ENCODE results near the gene PRKAG1.
"Not testable (repeated sequence)": the region's sequence is repeated elsewhere in the genome, so short reads cannot be mapped to it uniquely, and the experiment has no call there.

The PRKAG1 gene

DNA sequence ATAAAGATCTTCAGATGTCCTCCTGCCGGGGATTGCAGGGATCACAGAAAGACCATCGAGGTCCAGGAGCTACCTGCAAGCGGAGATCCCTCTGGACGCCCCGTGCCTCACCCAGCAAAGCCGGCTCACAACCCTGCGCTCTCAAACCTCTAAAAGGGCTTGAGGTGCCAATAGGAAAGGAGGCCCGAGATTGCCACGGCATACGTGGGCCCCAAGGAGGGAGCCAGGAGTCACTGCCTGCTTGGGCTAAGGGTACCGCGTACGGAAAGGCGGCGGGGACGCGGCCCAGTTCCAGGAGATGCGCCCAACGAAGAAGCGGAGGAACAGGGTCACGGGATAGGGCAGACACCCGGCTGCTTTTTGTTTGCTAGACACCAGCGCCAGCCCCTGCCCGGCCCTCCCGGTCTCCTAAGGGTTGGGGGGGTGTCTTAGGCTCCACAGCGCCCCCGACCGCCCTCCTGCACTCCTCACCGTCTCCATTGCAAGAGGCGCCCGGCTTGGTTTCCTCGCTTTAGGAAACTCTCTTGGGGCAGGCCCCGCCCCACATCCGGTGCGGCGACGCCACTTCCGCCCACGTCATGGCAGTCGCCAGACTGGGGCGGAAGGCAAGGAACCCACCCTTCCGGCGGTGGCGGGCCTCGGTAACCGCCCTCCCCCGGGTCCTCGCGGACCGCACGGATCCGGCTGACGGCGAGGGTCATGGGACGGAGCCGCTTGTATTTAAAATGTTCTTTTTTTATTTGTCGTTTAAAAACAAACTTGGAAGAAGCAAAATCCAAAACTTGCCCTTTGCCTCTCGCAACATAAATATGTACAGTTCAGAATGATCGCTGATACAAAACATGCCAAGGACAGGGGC is at the start of gene PRKAG1:
Gene PRKAG1, minus strand, starts transcription at position 516 of the 859 bp plus-strand sequence. Its CDS starts 36 bp downstream, at position 480.
- peak; percentile 98 for DNase-seq (ENCODE audit: low read depth)

DNA sequence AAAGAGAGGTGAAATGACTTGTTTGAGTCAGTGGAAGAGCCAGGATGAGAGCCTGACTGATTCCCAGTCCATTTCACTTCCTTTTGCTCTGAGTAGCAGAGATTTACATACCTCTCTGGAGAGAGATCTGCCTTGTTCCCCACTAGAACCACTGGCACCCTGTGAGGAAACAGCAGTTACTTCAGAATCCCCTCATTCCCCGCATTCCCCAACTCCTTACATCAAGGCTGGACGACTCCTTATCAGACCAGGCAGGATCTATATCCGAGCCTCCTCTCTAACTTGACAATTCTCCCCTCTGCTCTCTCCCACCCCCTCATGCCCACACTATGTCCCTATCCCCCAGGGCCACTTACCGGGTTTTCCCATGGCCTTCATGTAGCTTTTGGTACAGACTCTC is 47.5 kb upstream of the PRKAG1 start:
- DNase-seq (ENCODE audit: low read depth) = no peak

DNA sequence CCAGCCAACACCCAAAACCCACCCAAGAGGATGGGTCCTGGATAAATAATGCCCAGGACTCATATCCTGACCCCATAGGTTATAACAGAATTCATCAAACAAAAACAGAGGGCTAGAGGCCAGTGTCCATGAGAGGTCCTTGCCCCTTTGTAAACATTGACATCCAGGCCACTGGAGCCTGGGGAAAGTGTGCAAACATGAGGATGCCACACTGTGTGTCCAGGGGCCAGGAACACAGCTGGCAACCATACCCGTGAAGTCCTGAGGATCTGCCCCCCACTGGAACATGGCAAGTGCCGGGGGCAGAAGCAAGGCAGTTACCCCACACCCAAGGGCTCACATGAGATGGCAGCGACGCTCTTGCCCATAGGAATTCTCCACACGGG is 46.2 kb upstream of the PRKAG1 start:
- no peak for DNase-seq (ENCODE audit: low read depth)

DNA sequence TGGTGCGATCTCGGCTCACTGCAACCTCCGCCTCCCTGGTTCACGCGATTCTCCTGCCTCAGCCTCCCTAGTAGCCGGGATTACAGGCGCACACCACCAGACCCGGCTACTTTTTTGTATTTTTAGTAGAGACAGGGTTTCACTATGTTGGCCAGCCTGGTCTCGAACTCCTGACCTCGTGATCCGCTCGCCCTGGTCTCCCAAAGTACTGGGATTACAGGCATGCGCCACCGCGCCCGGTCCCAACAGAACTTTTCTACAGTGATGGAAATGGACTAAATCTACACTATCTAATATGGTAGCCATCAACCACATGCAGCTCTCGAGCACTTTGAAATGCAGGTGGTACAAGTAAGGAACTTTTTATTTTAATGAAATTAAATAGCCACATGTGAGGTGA is 43.3 kb upstream of the PRKAG1 start:
- not testable (repeated sequence) for DNase-seq (ENCODE audit: low read depth)

DNA sequence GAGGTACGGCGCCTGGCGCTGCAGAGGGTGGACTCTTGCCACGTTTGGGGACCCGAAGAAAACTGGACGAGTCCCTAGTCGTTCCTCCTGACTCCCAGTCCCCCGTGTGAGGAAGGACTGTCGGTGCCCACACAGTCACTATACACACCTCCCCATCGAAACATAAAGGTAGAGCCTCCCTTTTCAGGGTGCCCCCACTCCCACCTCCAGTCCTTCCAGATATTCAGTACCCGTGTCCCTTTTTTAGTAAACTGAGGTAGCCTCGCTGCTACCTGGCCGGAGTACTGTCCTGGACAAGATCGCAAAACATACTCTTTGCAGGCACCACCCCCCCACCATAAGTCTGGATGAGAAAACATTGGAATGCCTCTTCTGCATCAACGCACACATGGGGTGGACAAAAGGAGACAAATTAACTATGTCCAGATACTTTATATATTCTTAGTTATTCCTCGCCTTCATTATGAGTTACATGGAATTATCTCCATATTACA is 42.6 kb upstream of the PRKAG1 start:
- no peak for DNase-seq (ENCODE audit: low read depth)

DNA sequence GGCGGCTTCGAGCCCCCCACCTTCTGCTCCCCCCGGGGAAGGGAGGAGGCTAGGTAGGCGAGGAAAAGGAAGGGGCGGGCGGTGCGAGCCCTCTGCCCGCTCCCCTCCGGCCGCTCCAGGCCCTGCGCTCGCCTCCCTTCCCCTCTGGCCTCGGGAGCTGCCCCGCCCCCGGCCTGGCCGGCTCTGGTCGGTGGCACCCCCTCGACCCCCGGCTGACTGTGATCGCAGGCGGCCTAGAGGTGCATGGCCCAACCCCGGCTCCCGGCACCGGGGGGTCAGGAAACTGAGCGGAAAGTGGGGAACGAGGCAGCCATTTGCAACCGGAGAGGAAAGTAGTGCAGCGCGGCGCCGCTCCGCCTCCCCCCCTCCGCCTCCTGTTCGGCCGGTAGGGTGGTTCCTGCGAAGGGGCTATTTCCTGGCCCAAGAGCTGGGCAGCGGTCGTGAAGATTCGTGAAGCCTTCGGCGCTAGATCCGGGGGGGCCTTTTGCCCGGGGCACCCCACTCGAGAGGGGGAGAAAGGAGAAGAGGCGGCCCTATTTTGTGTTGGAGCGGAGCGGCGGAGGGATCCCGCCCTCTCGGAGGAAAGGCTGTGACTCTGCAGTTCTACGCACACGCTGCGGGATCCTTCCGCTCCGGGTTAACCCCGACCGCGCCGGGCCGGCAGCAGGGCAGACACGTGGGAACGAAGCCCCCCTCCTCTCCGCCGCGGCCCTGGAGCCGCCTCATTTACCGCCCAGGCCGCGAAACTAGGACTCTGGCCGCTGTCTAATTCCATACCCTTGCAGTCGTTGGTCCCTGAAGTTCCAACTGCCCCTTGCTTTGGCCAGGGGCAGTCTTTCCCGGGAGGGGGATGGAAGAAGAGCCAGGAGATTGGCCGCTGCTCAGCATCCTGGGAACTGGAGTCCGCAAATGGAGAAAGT is 41.9 kb upstream of the PRKAG1 start, which contains the start of gene KMT2D:
Gene KMT2D, minus strand, starts transcription at position 558 of the 920 bp plus-strand sequence. CDS start 5,470 bp downstream, outside the sequence.
- DNase-seq (ENCODE audit: low read depth) = peak; percentile 98

DNA sequence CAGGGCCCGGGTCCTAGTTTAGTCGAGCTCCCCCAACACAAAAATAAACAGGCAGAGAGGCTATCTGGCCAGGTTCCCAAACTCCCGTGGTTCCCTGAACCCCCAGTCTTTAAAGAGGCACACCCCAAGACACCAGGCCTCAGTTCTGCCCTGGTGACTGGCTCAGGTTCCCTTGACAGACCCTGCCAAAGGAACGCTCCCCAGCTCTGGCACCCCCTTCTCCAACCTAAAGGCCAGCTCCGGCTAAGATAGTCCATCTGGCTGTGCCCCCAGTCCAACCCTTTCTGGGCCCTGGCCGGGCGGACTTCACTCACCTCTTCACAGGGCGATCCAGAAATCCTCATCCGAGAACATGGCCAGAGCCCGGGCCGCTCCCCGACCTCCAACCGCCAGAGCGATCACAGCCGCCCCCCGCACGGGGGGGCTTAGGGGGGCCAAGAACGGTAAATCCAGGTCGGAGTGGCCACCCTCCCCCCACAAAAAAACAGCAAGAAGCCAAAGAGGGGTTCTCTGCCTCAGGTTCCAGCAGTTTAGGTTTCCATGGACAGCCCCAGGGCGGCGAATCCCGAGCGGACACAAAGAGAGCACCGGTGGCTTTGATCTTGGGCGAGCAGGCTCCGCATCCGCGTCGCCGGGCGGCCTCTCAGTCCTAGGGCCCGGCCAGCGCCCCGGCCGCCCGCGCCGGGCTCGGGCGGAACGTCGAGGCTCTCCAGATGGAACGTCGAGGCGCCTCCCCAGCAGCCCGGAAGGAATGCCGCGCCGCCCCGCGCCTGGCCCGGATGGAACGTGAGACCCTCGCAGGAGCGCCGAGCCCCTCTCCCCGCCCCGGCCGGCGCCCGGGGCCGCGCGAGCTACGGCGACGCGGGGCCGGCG is 41.0 kb upstream of the PRKAG1 start:
- DNase-seq (ENCODE audit: low read depth) = peak; percentile 35

DNA sequence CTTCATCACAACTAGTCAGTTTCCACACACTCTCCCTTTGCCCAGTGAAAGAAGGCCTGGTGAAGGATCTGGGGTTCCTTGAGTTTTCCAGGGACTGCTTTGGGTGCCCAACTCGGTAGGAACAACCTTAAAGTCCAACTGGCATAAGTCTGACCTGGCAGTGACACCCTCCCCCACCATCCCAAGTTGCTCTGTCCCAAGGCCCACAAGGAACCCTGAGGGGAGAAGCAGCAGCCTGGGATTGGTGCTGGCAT is 40.4 kb upstream of the PRKAG1 start:
- no peak for DNase-seq (ENCODE audit: low read depth)

DNA sequence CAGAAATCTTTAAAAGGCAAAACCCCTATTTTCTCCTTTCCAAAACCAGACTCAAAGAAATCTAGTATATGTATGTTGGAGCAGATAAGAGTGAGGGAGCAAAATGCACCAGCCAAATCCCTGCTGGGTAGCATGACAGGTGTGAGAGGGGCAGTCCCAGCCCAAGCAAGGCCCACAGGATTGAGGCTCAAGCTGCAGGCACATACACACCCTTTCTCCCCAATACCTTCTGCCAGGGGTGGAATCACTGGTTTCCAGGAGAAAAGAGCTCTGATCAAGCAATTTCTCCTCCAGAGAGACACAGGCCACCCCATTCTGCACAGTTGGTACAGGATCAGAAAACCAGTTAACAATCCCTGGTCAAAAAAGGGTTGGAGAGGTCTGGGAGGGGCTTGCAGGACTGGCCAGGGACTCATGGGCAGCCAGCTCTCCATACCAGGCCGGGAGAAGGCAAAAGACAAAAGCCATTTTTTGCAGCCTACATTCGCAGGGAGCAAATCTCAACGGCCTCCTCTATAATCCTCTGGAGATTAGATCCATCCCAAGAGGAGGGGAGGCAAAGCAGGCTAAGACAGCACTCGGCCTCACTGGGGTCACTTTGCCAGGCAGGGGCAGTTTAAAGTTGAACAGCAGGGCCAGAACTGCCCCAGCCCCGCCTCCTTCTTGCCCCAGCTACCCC is 39.9 kb upstream of the PRKAG1 start:
- no peak for DNase-seq (ENCODE audit: low read depth)

DNA sequence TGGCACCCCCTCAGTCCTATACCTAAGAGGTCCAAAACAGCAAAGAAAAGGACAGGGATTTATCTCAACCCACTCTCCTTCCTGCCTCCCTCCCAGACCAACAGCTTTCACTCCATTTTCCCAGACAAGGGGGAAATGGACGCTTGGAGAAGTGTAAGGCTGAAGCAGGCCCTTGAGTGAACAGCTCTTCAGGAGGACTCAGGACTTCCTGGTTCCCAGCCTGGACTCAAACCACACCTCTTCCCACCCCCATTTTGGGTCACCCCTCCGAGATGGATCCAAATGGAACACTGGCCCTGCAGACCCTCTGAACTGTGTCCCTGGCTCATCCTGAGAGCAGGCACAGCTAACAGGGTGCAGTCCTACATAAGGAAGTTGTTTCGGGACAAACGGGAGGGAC is 39.3 kb upstream of the PRKAG1 start:
- no peak for DNase-seq (ENCODE audit: low read depth)

DNA sequence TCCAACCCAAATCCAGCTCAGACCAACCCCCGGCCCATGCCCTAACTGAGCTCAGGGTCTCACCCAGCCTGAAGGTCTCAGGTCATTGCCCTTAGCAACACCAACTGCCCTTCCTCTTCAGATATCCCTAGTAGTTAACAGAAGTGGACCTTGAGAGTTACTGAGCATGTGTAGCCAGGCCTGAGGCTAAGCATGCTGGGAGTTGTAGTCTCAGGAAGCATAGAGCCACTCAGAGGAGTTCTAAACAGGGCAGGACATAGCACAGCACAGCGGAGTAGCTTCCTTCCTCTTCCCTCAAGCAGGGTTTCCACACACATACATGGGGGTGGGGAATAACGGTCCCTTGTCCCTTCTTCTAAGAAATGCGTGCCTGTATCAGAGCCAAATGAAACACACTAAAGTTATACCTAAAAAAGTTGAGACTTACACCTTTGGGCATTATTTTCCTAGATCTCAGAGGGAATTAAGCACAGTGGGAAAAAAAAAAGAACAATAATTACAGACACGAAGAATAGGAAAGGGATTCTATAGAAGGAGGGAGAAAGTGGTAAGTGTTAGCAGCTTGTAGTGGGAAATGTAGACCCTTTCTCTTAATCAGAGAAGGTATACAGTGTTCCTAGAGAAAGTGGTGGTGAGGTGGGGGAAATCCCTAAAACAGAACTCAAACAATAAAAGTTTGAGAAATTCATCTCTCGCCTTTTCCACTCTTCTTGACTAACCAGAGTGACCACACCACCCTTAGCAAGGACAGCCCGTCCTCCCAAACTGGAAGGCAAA is 37.6 kb upstream of the PRKAG1 start:
- DNase-seq (ENCODE audit: low read depth) = peak; percentile 91

DNA sequence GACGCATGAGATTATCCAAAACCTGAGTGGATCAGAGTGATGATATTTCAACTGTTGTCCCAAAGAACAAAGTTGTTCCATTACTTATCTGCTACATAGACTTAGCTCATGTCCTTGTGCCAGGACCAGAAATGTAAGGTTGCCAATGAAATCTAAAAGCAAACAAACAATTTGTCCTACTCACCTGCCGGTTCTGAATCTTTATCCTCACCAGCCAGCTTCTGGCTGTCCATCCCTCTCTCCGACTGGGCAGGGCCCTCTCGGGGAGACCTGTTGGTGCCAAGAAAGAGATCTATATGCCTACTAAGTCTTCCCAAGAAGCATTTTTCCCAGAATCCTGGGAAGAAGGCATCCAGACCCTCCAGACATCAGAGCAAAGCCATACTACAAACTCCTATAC is 36.5 kb upstream of the PRKAG1 start:
- DNase-seq (ENCODE audit: low read depth) = no peak

DNA sequence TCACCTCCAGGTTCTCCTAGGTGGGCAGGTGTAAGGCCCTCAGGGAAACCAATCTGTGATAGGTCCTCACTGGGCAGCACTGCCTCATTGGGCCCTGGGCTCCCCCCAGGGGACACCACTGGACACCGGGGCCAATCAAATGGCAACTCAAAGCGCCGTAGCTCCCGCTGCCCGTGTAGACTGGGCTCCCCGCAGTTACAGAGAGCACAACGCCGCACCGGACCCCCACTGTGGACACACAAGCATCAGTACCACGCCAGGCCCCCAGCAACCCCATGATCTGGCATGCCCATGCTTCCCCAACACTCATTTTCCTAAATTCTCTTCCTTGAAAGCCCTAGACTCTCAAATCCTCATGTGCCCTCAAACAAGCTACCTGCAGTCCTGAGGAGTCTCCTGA is 35.9 kb upstream of the PRKAG1 start:
- no peak for DNase-seq (ENCODE audit: low read depth)

DNA sequence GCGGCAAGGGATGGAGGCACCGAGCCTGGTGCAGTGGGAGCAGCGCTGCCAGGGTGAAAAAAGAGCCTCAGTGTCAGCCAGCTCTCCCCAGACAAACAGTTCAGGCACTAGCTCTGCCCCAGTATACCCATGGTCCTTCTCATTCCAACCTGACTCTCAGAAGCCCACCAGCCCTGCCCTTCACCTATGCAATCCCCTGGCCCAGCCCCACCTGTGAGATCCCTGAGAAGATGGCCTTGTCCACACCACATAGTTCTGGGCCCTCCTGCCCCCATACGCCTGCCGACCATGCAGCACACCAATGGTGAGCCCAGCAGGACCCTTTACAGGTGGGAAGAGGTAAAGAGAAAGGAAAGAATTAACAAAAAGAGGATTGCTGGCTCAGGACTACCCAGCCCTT is 35.5 kb upstream of the PRKAG1 start:
- no peak for DNase-seq (ENCODE audit: low read depth)

DNA sequence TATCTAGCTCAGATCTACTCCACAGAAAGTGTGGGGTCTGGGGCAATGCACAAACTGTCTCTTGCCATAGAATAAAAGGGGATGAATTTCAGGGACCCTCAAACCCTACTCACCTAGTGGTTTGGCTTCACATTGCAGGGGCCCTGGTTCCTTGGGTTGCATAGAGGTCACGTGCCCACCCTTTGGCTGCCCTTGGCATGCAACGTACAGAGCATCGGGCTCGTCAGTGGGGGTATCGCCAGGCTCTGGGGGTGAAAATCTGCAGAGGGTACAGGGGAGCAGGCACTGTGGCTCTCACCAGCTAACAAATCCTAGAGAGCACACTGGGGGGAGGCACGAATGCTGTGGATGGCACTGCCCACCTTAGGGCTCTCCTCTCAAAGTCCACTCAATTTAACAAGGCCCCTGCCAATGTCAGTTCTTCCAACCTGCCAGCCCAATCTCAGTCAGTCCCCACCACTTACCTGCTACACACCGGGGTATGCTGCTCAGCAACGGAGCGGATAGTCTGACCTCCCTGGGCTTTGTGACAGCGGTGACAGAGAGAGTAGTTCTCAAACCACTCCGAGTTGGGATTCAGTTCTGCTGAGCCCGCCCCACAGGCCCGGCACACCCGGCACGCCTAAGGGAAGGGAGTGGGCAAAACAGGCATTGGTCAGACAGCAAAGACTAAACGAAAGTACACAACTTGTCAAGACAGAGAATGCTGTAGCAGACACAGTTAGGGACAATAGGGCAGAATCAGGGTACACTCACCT is 34.1 kb upstream of the PRKAG1 start:
- DNase-seq (ENCODE audit: low read depth) = no peak

DNA sequence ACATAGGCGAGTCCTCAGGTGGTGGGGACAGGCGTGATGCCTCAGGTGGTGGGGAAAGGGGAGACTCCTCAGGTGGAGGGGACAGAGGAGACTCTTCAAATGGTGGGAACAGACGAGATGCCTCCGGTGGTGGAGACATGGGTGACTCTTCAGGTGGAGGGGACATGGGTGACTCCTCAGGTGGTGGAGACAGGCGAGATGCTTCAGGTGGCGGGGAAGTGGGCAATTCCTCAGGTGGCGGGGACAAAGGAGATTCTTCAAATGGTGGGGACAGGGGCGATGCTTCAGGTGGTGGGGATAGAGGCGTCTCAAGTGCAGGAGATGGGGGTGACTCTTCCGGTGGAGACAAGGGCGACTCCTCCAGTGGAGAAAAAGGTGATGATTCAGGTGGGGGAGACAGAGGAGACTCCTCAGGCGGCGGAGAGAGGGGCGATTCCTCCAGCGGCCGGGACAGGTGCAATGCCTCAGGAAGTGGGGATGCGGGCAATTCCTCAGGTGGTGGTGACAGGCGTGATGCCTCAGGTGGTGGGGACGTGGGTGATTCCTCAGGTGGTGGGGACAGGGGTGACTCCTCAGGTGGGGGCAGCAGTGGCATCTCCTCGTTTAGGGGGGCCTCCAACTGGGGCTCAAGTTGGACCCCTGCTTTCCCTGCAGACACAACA is 33.3 kb upstream of the PRKAG1 start:
- no peak for DNase-seq (ENCODE audit: low read depth)

DNA sequence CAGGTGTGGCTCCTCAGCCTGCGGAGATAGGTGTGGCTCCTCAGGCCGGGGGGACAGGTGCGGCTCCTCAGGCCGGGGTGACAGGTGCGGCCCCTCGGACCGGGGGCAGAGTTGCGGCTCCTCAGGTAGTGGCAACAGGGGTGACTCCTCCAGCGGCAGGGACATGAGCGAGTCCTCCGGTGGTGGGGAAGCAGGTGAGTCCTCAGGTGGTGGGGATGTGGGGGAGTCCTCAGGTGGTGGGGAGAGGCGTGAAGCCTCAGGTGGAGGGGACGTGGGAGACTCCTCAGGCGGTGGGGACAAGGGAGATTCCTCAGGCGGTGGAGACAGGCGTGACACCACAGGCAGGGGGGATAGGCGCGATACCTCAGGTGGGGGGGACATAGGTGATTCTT is 32.8 kb upstream of the PRKAG1 start:
- DNase-seq (ENCODE audit: low read depth) = no peak

DNA sequence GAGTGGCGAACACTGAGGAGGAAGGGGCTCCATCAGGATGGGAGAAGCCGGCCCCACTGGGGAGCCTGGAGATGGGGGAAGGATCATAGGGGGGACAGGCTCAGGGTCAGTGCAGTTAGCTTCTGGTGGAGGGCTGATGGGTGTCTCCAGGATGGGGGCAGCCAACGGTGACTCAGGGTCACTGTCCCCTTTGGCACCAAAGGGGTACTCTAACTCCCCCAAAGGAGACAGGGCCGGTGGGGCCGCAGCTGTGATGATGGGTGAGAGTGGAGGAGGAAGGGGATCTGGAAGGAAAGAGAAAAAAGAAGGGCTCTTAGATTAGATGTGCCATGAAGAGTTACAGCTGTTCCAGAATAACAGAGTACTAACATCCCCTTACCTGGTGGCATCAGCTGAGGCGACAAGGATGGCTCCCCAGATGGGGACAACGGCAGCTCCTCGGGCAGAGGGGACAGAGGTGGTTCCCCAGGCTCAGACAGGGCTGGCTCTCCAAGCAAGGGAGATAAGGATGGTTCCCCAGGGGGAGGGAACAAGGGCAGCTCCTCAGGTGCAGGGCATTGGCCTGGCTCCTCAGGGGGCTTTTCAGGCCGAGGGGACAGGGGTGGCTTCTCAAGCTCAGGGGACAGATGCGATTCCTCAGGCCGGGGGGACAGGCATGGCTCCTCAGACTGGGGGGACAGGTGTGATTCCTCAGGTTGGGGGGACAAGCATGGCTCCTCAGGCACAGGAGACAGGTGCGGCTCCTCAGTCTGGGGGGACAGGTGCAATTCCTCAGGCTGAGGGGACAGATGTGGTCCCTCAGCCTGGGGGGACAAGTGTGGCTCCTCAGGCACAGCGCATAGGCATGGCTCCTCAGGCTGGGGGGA is 32.2 kb upstream of the PRKAG1 start:
- no peak for DNase-seq (ENCODE audit: low read depth)

All from iris pigment epithelial cell (primary cell).